ENCODE data around the gene EDNRB. TPM values are rescaled to one million over a fixed set of nuclear protein-coding genes. Genes with fewer than 3 reads are reported as not detected.

EDNRB gene
- total and polyA plus RNA-seq, 2 experiments from 2014 or later = 0.11 to 0.32 TPM

- peak overlapping the region; percentile 54 for H3K4me3 ChIP-seq
- peaks cover 19% of the 10 kb centered on the region for H3F3A ChIP-seq (ENCODE audit: insufficient read depth)
- DNase-seq = peak; percentile 64
- H3K36me3 ChIP-seq (ENCODE audit: low read depth) = no peaks in the 10 kb centered on the region
- TF ChIP-seq EZH2phosphoT487 (IDR thresholded peaks at IDR 0.05; ENCODE audit: insufficient read depth, low read depth) (no peak), EZH2 (IDR thresholded peaks at IDR 0.05; ENCODE audit: insufficient read depth, poor library complexity, severe bottlenecking) (no peak)
- 2 to 4% methylated on average over 4 of the region's 4 CpGs for WGBS, 2 experiments (ENCODE audit: low coverage in 1 of 2, low lambda C conversion rate in 2 of 2, missing lambda C conversion rate in 2 of 2)
- H4K20me1 ChIP-seq (ENCODE audit: insufficient read depth) = no peaks in the 10 kb centered on the region
- peaks cover 24% of the 10 kb centered on the region for H3K4me1 ChIP-seq (ENCODE audit: insufficient read depth)
- peak overlapping the region; percentile 77 for H3K27ac ChIP-seq
- no peaks in the 10 kb centered on the region for H3K9me2 ChIP-seq (ENCODE audit: insufficient read depth)
- H3K4me2 ChIP-seq (ENCODE audit: unreplicated experiment) = peak overlapping the region; percentile 72
- H2AFZ ChIP-seq = peak overlapping the region; percentile 79
- no peaks in the 10 kb centered on the region for H3K9me3 ChIP-seq (ENCODE audit: low read depth)
- H3K79me2 ChIP-seq (ENCODE audit: insufficient read depth) = no peaks in the 10 kb centered on the region
- H3K27me3 ChIP-seq (replicated peaks; ENCODE audit: insufficient read depth) = no peaks in the 10 kb centered on the region
- in situ Hi-C loops (cut with MboI) = no loop called here
- H3K9ac ChIP-seq = peak overlapping the region; percentile 57
Observed at GRCh38 chr13:77898097-77898496, 20.5 kb downstream of the EDNRB start.

GRCh38 chr13:77896977-77897376 lies 21.7 kb downstream of the EDNRB start:
- WGBS, 2 experiments (ENCODE audit: low coverage in 1 of 2, low lambda C conversion rate in 2 of 2, missing lambda C conversion rate in 2 of 2) = 20 to 34% methylated on average over 2 of the region's 2 CpGs
- Histone ChIP-seq H3K79me2 (ENCODE audit: insufficient read depth) (no peaks in the 10 kb centered on the region), H3K4me2 (ENCODE audit: unreplicated experiment) (peak overlapping the region; percentile 72), H3K27ac (peak overlapping the region; percentile 77), H3F3A (ENCODE audit: insufficient read depth) (peaks cover 19% of the 10 kb centered on the region), H3K9me3 (ENCODE audit: low read depth) (no peaks in the 10 kb centered on the region), H2AFZ (peak overlapping the region; percentile 79), H3K27me3 (replicated peaks; ENCODE audit: insufficient read depth) (no peaks in the 10 kb centered on the region), H3K9ac (peak overlapping the region; percentile 57), H4K20me1 (ENCODE audit: insufficient read depth) (no peaks in the 10 kb centered on the region), H3K36me3 (ENCODE audit: low read depth) (no peaks in the 10 kb centered on the region), H3K4me3 (peak overlapping the region; percentile 54), H3K9me2 (ENCODE audit: insufficient read depth) (no peaks in the 10 kb centered on the region), H3K4me1 (ENCODE audit: insufficient read depth) (peaks cover 24% of the 10 kb centered on the region)
- in situ Hi-C loops (cut with MboI) = no loop called here
- peak; percentile 70 for DNase-seq
- TF ChIP-seq EZH2 (IDR thresholded peaks at IDR 0.05; ENCODE audit: insufficient read depth, poor library complexity, severe bottlenecking) (no peak), EZH2phosphoT487 (IDR thresholded peaks at IDR 0.05; ENCODE audit: insufficient read depth, low read depth) (no peak)

- Histone ChIP-seq H3K4me1 (ENCODE audit: insufficient read depth) (peaks cover 24% of the 10 kb centered on the region), H4K20me1 (ENCODE audit: insufficient read depth) (no peaks in the 10 kb centered on the region), H3K9ac (peak overlapping the region; percentile 57), H3K4me3 (peak overlapping the region; percentile 54), H3K27ac (peak overlapping the region; percentile 77), H3K79me2 (ENCODE audit: insufficient read depth) (no peaks in the 10 kb centered on the region), H3K4me2 (ENCODE audit: unreplicated experiment) (peak overlapping the region; percentile 72), H2AFZ (peak overlapping the region; percentile 79), H3K9me2 (ENCODE audit: insufficient read depth) (no peaks in the 10 kb centered on the region), H3K9me3 (ENCODE audit: low read depth) (no peaks in the 10 kb centered on the region), H3K27me3 (replicated peaks; ENCODE audit: insufficient read depth) (no peaks in the 10 kb centered on the region), H3K36me3 (ENCODE audit: low read depth) (no peaks in the 10 kb centered on the region), H3F3A (ENCODE audit: insufficient read depth) (peaks cover 19% of the 10 kb centered on the region)
- DNase-seq = peak; percentile 86
- in situ Hi-C loops (cut with MboI) = no loop called here
- WGBS, 2 experiments (ENCODE audit: low coverage in 1 of 2, low lambda C conversion rate in 2 of 2, missing lambda C conversion rate in 2 of 2) = 6 to 10% methylated on average over 8 of the region's 8 CpGs
- no peak for TF ChIP-seq EZH2phosphoT487 (IDR thresholded peaks at IDR 0.05; ENCODE audit: insufficient read depth, low read depth)
- TF ChIP-seq EZH2 (IDR thresholded peaks at IDR 0.05; ENCODE audit: insufficient read depth, poor library complexity, severe bottlenecking) = no peak
Observed at GRCh38 chr13:77896536-77896935, 22.1 kb downstream of the EDNRB start.

- no peak for TF ChIP-seq EZH2 (IDR thresholded peaks at IDR 0.05; ENCODE audit: insufficient read depth, poor library complexity, severe bottlenecking)
- Histone ChIP-seq H3F3A (ENCODE audit: insufficient read depth) (peaks cover 19% of the 10 kb centered on the region), H3K4me2 (ENCODE audit: unreplicated experiment) (no peak overlapping the region), H3K9me2 (ENCODE audit: insufficient read depth) (no peaks in the 10 kb centered on the region), H4K20me1 (ENCODE audit: insufficient read depth) (no peaks in the 10 kb centered on the region), H3K27ac (no peak overlapping the region), H3K4me1 (ENCODE audit: insufficient read depth) (peaks cover 24% of the 10 kb centered on the region), H2AFZ (0 out of 2 replicates have a peak overlapping the region, but pooled peaks have one; percentile 25), H3K36me3 (ENCODE audit: low read depth) (no peaks in the 10 kb centered on the region), H3K27me3 (replicated peaks; ENCODE audit: insufficient read depth) (no peaks in the 10 kb centered on the region), H3K9ac (no peak overlapping the region), H3K79me2 (ENCODE audit: insufficient read depth) (no peaks in the 10 kb centered on the region), H3K4me3 (no peak overlapping the region), H3K9me3 (ENCODE audit: low read depth) (no peaks in the 10 kb centered on the region)
- DNase-seq = no peak
- in situ Hi-C loops (cut with MboI) = no loop called here
- WGBS, 2 experiments (ENCODE audit: low coverage in 1 of 2, low lambda C conversion rate in 2 of 2, missing lambda C conversion rate in 2 of 2) = 79 to 82% methylated on average over 3 of the region's 3 CpGs
Observed at GRCh38 chr13:77894743-77895142, 23.9 kb downstream of the EDNRB start.

- Histone ChIP-seq H3K4me2 (ENCODE audit: unreplicated experiment) (no peak overlapping the region), H3K9ac (no peak overlapping the region), H2AFZ (no peak overlapping the region), H3K4me1 (ENCODE audit: insufficient read depth) (peaks cover 17% of the 10 kb centered on the region), H3K27me3 (replicated peaks; ENCODE audit: insufficient read depth) (no peaks in the 10 kb centered on the region), H3F3A (ENCODE audit: insufficient read depth) (peaks cover 13% of the 10 kb centered on the region), H3K79me2 (ENCODE audit: insufficient read depth) (no peaks in the 10 kb centered on the region), H3K36me3 (ENCODE audit: low read depth) (no peaks in the 10 kb centered on the region), H3K27ac (no peak overlapping the region), H4K20me1 (ENCODE audit: insufficient read depth) (no peaks in the 10 kb centered on the region), H3K9me3 (ENCODE audit: low read depth) (no peaks in the 10 kb centered on the region), H3K4me3 (no peak overlapping the region), H3K9me2 (ENCODE audit: insufficient read depth) (no peaks in the 10 kb centered on the region)
- WGBS, 2 experiments (ENCODE audit: low coverage in 1 of 2, low lambda C conversion rate in 2 of 2, missing lambda C conversion rate in 2 of 2) = 88 to 92% methylated on average over 6 of the region's 6 CpGs
- DNase-seq = no peak
- in situ Hi-C loops (cut with MboI) = no loop called here
- TF ChIP-seq EZH2phosphoT487 (IDR thresholded peaks at IDR 0.05; ENCODE audit: insufficient read depth, low read depth) (no peak), EZH2 (IDR thresholded peaks at IDR 0.05; ENCODE audit: insufficient read depth, poor library complexity, severe bottlenecking) (no peak)
Observed at GRCh38 chr13:77893066-77893465, 25.6 kb downstream of the EDNRB start.
